Middle frontal gyrus (tissue), 1 donor: ENCODE data around the gene ENPP5.
A peak's percentile ranks its signal among the peaks of the same experiment; 100 is the strongest.

ENCODE experiments used
- DNase-seq: peaks from one replicate; pipeline ENCODE4 v3.0.0-alpha.2; 2015; ENCODE audit warnings: low spot score; ENCODE audit errors: extremely low spot score

ENPP5 gene

DNA sequence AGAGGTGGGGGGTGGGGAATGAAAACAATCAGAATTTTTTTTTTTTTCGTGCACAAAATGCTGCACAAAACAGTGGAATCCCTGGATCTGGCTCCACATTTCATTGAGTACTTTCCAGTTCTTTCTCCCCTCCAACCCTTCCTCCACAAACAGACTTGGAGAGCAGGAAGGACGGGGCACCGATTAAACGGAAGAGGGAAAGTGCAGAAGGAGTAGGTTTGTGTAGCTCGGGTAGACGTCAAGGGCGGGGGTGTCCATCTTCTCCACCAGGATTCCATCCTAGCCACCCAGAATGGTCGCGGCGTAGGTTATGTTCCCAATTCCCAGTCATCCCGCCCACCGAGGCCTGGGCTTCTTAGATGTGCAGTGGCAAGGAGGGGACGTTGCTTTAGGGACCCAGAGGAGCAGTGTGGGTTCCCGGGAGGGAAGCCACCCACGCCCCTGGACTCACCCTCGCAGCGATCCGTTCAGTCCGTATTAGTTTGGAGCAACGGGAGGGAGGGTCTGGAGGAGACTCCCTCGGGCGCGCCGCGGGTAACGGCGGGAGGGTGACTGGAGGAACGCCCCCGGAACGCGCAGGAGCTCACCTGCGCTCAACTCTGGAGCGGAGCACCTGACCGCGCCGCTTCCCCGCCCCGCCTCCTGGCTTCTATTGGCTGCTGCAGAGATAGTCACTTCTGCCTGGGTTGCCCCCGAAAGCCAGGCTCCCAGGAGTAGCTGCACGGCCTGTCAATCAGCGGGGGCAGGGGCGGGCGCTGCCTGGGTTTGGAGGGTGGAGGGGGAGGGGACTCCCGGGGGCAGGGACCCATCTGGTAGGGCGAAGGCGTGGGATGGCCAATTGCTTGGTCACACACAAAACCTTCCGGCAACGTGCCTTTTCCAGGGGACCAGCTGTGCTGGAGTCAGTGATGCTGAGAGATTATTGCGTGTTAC, at the start of gene ENPP5:
Gene ENPP5 (minus strand): TSS at position 624 of the 933 bp plus-strand sequence. CDS start 2,718 bp downstream, outside the sequence.
- peak; percentile 80 for DNase-seq

GRCh38 chr6:46219661-46220060, 48.9 kb upstream of the ENPP5 start:
- no peak for DNase-seq

GRCh38 chr6:46218457-46218856, 47.7 kb upstream of the ENPP5 start:
- no peak for DNase-seq

- peak; percentile 53 for DNase-seq
These were observed 46.9 kb upstream of the ENPP5 start for GRCh38 chr6:46217671-46218131.

GRCh38 chr6:46216879-46217278, 46.1 kb upstream of the ENPP5 start:
- no peak for DNase-seq

GRCh38 chr6:46215777-46216176, 45.0 kb upstream of the ENPP5 start:
- no peak for DNase-seq

- no peak for DNase-seq
These were observed 44.4 kb upstream of the ENPP5 start for GRCh38 chr6:46215213-46215612.

- no peak for DNase-seq
These were observed 41.1 kb upstream of the ENPP5 start for GRCh38 chr6:46211917-46212316.

DNA sequence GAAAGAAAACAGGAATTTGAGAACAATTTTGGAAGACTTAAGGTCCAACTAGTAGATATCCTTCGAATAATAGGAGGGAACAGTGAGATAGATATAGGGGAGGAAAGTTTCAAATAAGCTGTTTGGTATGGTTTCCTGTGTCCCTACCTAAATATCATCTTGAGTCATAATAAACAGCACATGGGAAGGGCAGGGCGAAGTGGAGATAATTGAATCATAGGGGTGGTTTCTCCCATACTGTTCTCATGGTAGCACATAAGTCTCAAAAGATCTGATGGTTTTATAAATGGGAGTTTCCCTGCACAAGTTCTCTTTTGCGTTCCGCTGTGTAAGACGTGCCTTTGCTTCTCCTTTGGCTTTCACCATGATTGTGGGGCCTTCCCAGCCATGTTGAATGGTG, 39.5 kb upstream of the ENPP5 start:
- no peak for DNase-seq

- DNase-seq, result no peak
These were observed 37.5 kb upstream of the ENPP5 start for GRCh38 chr6:46208303-46208702.

DNA sequence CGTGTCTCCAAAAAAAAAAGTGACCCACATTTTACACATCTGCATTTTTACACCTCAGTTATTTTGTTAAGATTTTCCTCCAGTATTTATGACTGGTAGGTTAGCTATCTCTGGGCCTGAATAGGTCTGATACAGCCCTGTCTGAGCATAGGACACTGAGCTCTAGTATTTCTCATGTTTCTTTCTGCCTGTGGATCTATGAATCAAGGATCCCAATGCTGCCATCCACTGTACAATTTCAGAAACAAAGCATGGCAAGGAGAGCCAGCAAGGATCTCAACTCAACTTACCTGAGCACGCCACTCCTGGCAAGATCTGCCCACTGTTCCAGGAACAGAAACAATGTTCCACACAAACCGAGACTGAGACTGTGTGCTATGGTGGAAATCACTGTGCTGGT, 36.4 kb upstream of the ENPP5 start:
- DNase-seq, result no peak

DNA sequence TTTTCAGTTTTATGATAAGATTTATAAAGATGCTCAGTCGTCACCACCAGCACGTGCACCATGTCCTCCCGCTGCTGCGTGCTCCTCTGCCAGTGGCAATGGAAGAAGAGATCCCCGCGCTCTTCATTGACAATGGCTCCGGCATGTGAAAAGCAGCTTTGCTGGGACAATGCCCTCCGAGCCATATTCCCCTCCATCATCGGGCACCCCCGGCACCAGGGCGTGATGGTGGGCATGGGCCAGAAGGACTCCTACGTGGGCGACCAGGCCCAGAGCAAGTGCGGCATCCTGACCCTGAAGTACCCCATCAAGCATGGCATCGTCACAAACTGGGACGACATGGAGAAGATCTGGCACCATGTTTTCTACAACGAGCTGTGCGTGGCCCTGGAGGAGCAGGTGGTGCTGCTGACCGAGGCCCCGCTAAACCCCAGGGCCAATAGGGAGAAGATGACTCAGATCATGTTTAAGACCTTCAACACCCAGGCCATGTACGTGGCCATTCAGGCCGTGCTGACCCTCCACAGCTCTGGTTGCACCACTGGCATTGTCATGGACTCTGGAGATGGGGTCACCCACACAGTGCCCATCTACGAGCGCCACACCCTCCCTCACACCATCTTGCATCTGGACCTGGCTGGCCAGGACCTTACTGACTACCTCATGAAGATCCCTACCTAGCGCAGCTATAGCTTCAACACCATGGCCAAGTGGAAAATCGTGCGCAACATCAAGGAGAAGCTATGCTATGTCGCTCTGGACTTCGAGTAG, 34.3 kb upstream of the ENPP5 start:
- DNase-seq, result no peak

DNA sequence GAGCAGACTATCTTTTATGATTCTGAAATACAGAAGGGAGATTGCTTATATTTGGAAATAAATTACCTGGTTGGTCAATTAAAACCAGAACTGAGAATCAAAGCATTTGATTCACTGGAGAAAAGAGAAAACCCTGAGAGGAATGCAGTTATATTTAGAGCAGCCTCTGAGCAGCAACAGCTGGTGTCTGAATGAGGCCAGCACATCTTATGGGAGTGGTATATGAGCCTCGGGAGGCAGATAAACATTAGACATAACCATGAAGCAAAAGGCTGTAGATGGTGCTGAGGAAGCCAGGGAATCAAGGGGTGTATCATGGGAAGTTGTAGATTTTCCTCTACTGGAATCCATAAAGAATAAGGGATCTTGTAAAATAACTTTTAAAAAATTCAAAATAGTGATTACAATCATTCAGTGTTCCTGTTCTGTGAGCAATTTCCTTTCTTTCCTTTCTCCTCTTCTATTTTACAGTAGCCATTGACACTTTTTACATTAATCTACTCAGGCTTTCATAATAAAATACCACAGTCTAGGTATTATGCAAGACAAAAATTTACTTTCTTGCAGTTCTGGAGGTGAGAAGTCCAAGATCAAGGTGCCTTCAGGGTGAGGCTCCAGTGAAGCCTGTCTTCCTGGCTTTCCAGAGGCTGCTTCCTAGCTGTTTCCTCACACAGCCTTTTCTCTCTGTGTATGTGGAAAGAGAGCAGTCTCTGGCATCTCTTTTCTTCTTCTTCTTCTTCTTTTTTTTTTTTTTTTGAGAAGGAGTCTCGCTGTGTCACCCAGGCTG, 32.8 kb upstream of the ENPP5 start:
- DNase-seq, result no peak

GRCh38 chr6:46201702-46202101, 30.9 kb upstream of the ENPP5 start:
- DNase-seq, result no peak

DNA sequence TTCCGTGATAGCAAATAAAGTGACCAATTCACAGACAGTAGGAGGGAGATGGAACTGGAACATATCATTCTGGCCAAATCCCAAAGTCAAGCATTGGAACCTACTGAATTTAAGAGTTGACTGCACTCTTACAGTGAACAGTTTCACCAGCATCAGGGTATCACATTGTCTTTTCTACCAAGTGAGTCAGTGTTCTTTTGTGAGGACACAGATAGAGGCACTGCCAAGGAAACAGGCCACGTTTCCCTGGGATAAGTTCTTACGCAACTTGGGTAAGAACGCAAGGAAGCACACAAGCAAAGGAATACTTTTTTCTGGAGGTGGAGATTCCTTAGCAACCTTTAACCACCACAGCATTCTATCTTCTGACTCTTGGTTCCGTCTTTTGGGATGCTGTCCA, 28.6 kb upstream of the ENPP5 start:
- DNase-seq, result no peak

DNA sequence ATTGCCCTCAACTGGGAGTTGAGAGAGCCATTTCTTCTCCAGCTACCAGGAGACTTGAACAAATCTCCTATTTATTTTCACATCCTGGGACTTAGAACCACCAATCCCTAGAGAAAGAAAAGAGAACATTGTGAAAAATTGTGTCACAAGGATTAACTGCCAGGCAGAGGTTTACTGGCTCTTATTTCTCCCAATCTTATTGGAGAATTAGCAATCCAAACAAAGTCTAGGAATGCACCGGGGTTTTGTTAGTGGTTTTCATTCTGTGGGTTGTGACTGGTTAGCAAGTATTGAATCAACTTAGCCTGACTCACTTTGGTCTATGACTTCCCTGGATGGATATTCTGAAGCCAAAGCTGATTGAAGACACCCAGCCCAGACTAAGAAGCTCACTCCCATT, 21.2 kb upstream of the ENPP5 start:
- DNase-seq, result no peak

DNA sequence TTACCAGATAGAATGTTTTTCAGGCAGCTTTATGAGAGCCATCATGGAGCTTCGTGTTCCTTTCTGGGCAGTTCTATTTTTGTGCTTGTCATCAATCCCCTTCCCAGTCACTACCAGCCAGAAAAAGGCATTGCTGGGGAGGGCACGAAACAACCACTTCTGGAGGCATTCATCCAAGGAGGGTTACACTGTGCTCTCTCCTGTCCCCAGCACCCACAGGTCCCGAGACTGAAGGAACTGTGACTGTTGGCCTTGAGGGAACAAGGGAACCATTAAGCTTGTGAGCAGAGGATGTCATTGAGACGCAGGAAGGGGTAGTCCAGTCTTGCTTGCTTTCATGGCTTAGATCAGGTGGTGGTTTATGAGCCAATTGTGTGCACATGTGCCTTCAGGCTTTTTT, 20.1 kb upstream of the ENPP5 start:
- DNase-seq, result no peak

- DNase-seq, result no peak
These were observed 18.9 kb upstream of the ENPP5 start for GRCh38 chr6:46189726-46190125.

DNA sequence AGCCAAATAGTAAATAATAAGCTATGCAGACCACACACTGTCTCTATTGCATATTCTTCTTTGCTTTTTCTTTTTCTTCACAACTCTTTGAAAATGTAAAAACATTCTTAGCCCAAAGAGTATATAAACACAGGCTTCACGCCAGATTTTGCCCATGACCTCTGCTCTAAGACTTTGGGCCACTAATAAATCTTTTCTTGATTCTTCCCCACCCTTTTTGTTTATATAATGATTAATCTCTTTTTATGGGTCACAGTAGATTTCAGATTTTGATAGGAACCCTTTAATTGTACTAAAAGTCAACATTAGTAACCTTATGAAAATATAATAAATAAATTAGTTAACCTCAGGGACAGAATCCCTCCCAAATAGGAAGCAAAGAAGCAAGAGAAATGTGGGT, 15.8 kb upstream of the ENPP5 start:
- DNase-seq, result no peak

DNA sequence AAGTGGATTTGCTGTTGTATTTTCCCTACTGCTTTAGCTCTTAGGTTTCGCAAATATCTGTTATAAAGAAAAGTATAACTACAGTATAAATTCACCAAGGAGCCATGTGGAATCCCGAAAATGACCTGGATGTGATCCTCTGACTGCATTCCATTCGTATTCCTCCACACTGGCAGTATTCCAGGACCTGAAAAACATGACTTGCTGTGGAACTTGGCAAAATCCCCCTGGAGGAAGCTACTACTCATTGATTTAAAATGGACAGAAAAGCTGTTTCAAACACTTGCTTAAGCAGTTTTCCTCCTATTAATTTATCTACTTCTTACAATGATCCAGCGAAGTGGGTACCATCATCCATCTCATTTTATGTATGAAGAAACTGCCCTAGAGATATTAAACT, 13.3 kb upstream of the ENPP5 start:
- DNase-seq, result no peak

GRCh38 chr6:46175976-46176375, 5.2 kb upstream of the ENPP5 start:
- DNase-seq, result no peak

- no peak for DNase-seq
These were observed 4.7 kb upstream of the ENPP5 start for GRCh38 chr6:46175446-46175845.
